K562 (cell line): ENCODE measurements around the gene P2RX3. TPM values are rescaled to one million over a fixed set of nuclear protein-coding genes. Genes with fewer than 3 reads are reported as not detected.

Source experiments
- DIDO1 ChIP-seq: fragments of 450-650 bp; IDR thresholded peaks from 2 replicates; pipeline ENCODE4 v1.6.1; 2016; ENCODE audit warnings: low read depth, missing biosample characterization, missing genetic modification characterization
- HDAC6 ChIP-seq: IDR thresholded peaks from 2 replicates; pipeline ENCODE4 v1.6.1; 2012; ENCODE audit warnings: low read depth, mild to moderate bottlenecking, control low read depth, inconsistent platforms, low read length, moderate library complexity
- MYNN ChIP-seq, 2 experiments: sonication (generic); formaldehyde crosslinking in 1 of 2; IDR thresholded peaks; 2 replicates each; pipeline versions ENCODE4 v1.5.0 to v1.6.1; 2016 to 2020; ENCODE audit warnings: antibody characterized with exemption in 1 of 2, missing genetic modification reagents in 1 of 2
- RREB1 ChIP-seq: fragments of 250-450 bp; sonication (Bioruptor Pico); IDR thresholded peaks from 2 replicates; pipeline ENCODE4 v1.4.0; 2020
- SAFB2 ChIP-seq: fragments of 200-400 bp; formaldehyde crosslinking; IDR thresholded peaks from 2 replicates; pipeline ENCODE4 v1.6.1; 2018; ENCODE audit warnings: borderline replicate concordance, low read length, low read depth, moderate library complexity; ENCODE audit not compliant: severe bottlenecking
- SMAD2 ChIP-seq: fragments of 150-350 bp; IDR thresholded peaks from 2 replicates; pipeline ENCODE4 v1.6.1; 2014; ENCODE audit warnings: low read depth, mild to moderate bottlenecking, low read length
- SMARCE1 ChIP-seq: fragments of 450-650 bp; IDR thresholded peaks from 2 replicates; pipeline ENCODE4 v1.7.1; 2016; ENCODE audit warnings: mild to moderate bottlenecking
- TARDBP ChIP-seq: fragments of 450-650 bp; IDR thresholded peaks from 2 replicates; pipeline ENCODE4 v1.6.1; 2016
- ZC3H4 ChIP-seq: sonication (generic); formaldehyde crosslinking; IDR thresholded peaks from 2 replicates; pipeline ENCODE4 v1.9.0; 2021; ENCODE audit warnings: missing genetic modification reagents, borderline replicate concordance
- polyA plus RNA-seq, 8 experiments: library from polyadenylated mRNA; depleted of rRNA in 4 of 8; stranded (reverse) in 5 of 8; unstranded in 3 of 8; fragments of >200 nt; fragmentation: Nextera tagmentation in 2 of 8; fragmentation: Illumina TruSeq in 1 of 8; extraction: Ambion mirVana in 2 of 8; extraction: Trizol in 1 of 8; gene quantifications; 2 replicates each; pipeline versions ENCODE4 v1.2.1 to v1.2.3, GENCODE V29; 2011 to 2014; ENCODE audit warnings: inconsistent platforms in 1 of 8, missing spikeins in 1 of 8
- total RNA-seq, 7 experiments: library from RNA; depleted of rRNA in 6 of 7; stranded (reverse); fragments of >200 nt in 6 of 7; fragmentation: Illumina TruSeq in 2 of 7; extraction: Trizol in 2 of 7; gene quantifications; 2 replicates each; pipeline versions ENCODE4 v1.2.1 to v1.2.3, GENCODE V29; 2011 to 2021; ENCODE audit warnings: low replicate concordance in 1 of 7
- TF ChIP-seq, protein P1 (sequence below), 2 experiments: fragments of 200-800 bp in 1 of 2; sonication (Bioruptor generic) in 1 of 2; sonication (generic) in 1 of 2; formaldehyde crosslinking in 1 of 2; IDR thresholded peaks in 1 of 2; conservative IDR thresholded peaks in 1 of 2; 2 replicates each; pipeline versions ENCODE4 v1.5.0 to v1.6.1; 2016 to 2020; ENCODE audit warnings: missing compliant biosample characterization in 1 of 2, missing genetic modification characterization in 1 of 2, missing genetic modification reagents in 1 of 2
- TF ChIP-seq, protein P2 (sequence below): fragments of 450-650 bp; formaldehyde crosslinking; IDR thresholded peaks from 2 replicates; pipeline ENCODE4 v1.4.0; 2020; ENCODE audit warnings: mild to moderate bottlenecking, moderate library complexity
- TF ChIP-seq, protein P3 (sequence below): fragments of 250-450 bp; sonication (Bioruptor Pico); IDR thresholded peaks from 2 replicates; pipeline ENCODE4 v1.5.0; 2021; ENCODE audit warnings: mild to moderate bottlenecking, moderate library complexity

P2RX3 gene
- total and polyA plus RNA-seq, 9 of the 15 experiments (the other 6 are each of a cell fraction or from before 2014, with no cell fraction given): not detected

DNA sequence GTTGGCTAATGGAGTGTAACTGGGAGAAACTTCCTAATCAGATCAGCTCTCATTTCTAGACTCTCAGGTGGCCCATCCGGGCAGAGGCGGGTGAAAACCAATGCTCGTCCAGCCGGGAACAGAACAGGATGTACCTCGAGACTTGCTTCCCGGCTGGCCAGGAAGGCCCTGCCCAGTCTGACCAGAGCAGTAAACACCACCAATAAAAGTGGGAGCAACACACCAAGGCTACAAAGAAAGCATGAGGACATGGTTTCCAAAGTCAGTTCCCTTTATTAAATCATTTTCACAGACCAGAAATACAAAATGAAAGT is 12.5 kb upstream of the P2RX3 start (continued):
- TF ChIP-seq RREB1 (CRISPR knock-in tag): 0 out of 2 replicates have a peak, but pooled peaks have one; percentile 11
- TF ChIP-seq, protein P1, sequence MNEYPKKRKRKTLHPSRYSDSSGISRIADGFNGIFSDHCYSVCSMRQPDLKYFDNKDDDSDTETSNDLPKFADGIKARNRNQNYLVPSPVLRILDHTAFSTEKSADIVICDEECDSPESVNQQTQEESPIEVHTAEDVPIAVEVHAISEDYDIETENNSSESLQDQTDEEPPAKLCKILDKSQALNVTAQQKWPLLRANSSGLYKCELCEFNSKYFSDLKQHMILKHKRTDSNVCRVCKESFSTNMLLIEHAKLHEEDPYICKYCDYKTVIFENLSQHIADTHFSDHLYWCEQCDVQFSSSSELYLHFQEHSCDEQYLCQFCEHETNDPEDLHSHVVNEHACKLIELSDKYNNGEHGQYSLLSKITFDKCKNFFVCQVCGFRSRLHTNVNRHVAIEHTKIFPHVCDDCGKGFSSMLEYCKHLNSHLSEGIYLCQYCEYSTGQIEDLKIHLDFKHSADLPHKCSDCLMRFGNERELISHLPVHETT (CRISPR knock-in tag; conservative IDR thresholded peaks at IDR 0.05 in 1 of 2, IDR thresholded peaks at IDR 0.05 in 1 of 2): no peak
- no peak for TF ChIP-seq SAFB2
- no peak for TF ChIP-seq SMAD2
- TF ChIP-seq HDAC6: no peak
- TF ChIP-seq ZC3H4 (CRISPR knock-in tag): 0 out of 2 replicates have a peak, but pooled peaks have one; percentile 66
- TF ChIP-seq, protein P2, sequence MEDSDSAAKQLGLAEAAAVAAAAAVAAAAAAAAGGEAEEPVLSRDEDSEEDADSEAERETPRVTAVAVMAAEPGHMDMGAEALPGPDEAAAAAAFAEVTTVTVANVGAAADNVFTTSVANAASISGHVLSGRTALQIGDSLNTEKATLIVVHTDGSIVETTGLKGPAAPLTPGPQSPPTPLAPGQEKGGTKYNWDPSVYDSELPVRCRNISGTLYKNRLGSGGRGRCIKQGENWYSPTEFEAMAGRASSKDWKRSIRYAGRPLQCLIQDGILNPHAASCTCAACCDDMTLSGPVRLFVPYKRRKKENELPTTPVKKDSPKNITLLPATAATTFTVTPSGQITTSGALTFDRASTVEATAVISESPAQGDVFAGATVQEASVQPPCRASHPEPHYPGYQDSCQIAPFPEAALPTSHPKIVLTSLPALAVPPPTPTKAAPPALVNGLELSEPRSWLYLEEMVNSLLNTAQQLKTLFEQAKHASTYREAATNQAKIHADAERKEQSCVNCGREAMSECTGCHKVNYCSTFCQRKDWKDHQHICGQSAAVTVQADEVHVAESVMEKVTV (CRISPR knock-in tag): no peak
- TF ChIP-seq DIDO1 (tag): no peak
- no peak for TF ChIP-seq MYNN (IDR thresholded peaks at IDR 0.05)
- TF ChIP-seq MYNN (CRISPR knock-in tag; IDR thresholded peaks at IDR 0.05): no peak
- TF ChIP-seq, protein P3, sequence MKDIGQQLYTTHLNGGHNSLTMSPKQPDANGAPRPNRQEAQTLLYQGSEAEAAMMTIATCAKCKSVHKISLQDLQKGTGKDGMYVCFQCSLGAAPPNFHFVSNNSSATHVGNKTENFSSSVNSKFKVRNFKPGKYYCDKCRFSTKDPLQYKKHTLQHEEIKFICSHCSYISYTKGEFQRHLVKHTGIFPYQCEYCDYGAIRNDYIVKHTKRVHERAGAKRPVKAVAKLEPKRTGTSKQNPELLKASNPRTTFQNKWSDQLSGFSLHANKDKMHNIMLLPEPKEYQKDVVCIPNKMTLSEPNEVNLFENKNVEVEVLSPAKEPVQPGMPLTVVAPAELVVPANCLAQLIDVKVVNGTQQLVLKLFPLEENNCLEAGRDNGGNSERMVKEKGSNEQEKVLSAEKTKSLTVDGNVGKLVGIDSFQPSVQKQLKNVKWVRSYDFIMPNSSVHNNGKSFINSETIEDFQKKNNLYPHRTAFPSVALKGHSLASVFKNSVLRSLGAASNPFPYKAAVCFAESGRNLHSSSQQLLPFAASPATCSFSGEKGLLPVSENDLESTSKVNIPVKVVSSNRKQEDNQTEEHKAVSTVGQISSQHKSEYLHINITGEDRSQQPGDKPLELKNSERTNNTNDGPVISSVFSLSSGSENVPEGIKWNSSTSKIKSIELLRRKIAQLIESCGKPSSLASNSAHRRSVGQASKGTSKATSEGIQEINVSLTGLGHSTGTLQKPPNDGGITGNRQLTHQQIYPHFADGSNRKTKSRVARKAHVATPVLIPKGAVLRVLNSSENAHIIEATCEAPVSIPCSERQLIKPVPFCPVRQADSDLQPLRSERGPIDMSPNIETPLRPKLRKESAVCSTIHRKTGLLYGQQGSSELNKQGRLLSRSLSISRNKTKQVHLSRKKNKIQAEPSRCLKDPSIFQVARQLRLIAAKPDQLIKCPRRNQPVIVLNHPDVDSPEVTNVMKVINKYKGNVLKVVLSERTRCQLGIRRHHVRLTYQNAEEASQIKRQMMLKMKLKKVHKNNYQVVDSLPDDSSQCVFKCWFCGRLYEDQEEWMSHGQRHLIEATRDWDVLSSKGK: no peak
- TF ChIP-seq SMARCE1: no peak
- TF ChIP-seq TARDBP: 0 out of 2 replicates have a peak, but pooled peaks have one; percentile 11
